Measurements from ENCODE around the gene DOCK4. TPM values are rescaled to one million over a fixed set of nuclear protein-coding genes. Genes with fewer than 3 reads are reported as not detected.

The DOCK4 gene
- total RNA-seq, 6 experiments from 2014 or later: 9.4 to 29.9 (median 22.8) TPM

DNA sequence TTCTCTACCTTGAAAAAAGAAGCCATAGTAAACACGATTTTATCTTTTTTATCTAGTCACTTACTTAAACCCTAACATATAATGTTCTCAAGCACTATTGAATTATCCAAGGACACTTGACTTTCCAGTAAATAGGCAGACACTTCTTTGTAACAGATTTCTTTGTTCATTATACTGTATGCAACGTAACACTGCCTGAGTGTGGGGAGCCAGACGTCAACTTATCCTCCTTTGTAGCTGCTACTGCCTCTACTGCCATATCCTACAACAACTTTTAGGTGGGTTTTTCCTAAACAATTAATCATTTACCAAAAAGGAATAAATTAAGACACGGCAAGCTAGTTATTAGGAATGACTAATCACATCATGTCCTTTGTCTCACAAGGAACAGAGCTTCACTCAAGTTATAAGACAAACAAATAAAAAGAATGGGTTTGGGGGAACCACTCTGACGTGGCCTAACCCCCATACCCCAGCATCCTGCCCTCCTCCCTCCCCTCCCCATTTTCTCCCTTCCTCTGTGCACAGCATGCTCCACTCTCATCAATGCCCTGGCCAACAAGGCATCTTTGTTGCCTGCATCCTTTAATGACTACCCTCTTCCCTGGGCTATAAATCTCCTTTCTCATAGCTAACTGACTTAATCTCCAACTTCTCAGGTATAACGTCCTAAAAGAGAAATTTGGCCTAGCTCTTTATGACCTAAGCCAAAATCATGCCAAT is 43.3 kb downstream of the DOCK4 start:
- H3K27me3 ChIP-seq: no peaks in the 10 kb centered on the region
- TF ChIP-seq, protein P1, sequence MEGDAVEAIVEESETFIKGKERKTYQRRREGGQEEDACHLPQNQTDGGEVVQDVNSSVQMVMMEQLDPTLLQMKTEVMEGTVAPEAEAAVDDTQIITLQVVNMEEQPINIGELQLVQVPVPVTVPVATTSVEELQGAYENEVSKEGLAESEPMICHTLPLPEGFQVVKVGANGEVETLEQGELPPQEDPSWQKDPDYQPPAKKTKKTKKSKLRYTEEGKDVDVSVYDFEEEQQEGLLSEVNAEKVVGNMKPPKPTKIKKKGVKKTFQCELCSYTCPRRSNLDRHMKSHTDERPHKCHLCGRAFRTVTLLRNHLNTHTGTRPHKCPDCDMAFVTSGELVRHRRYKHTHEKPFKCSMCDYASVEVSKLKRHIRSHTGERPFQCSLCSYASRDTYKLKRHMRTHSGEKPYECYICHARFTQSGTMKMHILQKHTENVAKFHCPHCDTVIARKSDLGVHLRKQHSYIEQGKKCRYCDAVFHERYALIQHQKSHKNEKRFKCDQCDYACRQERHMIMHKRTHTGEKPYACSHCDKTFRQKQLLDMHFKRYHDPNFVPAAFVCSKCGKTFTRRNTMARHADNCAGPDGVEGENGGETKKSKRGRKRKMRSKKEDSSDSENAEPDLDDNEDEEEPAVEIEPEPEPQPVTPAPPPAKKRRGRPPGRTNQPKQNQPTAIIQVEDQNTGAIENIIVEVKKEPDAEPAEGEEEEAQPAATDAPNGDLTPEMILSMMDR (IDR thresholded peaks at IDR 0.05): no peak
- no peak for TF ChIP-seq POLR2A (IDR thresholded peaks at IDR 0.05)
- H3K9me3 ChIP-seq: no peaks in the 10 kb centered on the region
- no peak for DNase-seq
- ATAC-seq: peak in 1 of 4 donors; percentile 4
- no peaks in the 10 kb centered on the region for H3K36me3 ChIP-seq
- no peak overlapping the region for H3K4me3 ChIP-seq
- H3K27ac ChIP-seq: peak overlapping the region; percentile 6 to 37 (median 34)
- H3K4me1 ChIP-seq: peaks cover 0 to 37% (median 20%) of the 10 kb centered on the region in 4 donors
- intact Hi-C loops (cut with DNase I): no loop called here
- WGBS (ENCODE audit: insufficient coverage, low coverage, low lambda C conversion rate, missing lambda C conversion rate): 49% methylated on average over 6 of the region's 6 CpGs

DNA sequence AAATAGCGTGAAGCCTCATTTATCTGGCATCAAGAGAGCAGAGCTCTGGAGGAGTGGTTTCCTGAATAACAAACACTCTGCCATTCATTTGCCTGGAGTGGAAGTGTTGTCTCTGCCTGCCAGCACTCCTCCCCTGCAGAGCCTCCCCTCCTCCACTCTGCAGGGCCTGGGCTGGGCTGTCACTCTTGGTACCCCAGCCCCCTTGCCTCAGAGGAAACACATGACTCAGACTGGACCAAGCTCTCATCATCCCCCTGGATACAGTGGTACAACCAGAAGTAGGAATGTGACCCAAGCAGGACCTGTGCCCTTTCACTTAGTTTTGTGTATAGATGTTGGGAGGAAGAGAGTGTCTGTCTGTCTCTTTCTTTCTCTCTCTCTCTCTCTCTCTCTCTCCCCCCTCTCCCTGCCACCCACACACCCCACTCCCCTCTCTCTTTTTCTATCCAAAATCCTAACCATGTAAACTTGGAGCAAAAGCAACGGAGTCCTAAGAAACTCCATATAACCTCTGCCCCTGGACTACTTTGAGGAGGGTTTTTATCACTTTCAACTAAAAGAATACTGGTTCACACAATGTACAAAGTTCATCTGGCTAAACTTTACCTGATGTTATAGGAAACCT is 43.9 kb downstream of the DOCK4 start:
- Histone ChIP-seq H3K27ac (peak overlapping the region; percentile 6 to 37 (median 34)), H3K36me3 (no peaks in the 10 kb centered on the region), H3K4me1 (peaks cover 0 to 37% (median 20%) of the 10 kb centered on the region in 4 donors), H3K27me3 (no peaks in the 10 kb centered on the region), H3K9me3 (no peaks in the 10 kb centered on the region), H3K4me3 (no peak overlapping the region)
- no peak for TF ChIP-seq POLR2A (IDR thresholded peaks at IDR 0.05)
- TF ChIP-seq, protein P1 (IDR thresholded peaks at IDR 0.05): no peak
- DNase-seq: peak; percentile 51 to 58 (median 54)
- WGBS (ENCODE audit: insufficient coverage, low coverage, low lambda C conversion rate, missing lambda C conversion rate): 14% methylated on average over 2 of the region's 2 CpGs
- intact Hi-C loops (cut with DNase I): no loop called here
- ATAC-seq: peak; percentile 84 to 90 (median 88)

DNA sequence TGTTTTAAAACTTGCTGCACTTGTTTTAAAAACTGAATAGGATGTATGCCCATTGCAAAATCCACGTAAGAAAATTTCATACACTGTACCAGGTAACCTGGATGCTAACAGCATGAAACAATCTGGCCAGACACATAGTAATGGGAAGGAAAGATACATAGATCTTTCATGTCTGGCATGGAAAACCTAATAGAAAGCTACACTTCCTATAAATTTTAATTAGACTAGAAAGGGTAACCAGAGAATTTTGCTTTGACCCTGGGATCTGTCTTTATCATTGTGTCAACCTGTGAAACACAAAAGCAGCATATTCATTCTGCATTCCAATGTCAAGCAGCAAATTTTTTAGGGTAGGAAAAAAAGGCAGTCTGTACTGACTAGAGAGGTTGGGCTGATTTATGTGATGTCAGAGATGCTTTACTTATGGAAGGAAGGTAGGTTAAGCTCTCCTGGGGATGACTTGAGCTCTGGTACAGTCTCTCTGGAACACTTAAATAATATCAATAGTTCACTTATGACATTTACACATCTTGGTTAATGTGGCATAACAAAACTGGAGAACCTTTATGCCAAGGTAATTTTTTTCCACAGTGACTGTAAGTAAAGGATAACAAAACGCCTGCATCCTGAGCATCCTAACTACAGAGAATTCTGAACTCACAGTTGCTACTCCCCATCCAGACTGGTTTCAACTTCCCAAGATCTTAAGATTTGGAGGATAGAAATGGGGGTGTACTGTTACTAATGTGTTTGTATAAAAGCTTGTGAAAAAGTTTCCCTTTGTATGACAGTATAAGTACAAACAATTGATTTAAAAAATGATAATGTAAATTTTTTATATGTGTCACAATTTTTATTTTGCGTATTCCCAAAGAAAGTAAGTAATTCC is 44.7 kb downstream of the DOCK4 start:
- Histone ChIP-seq H3K27me3 (no peaks in the 10 kb centered on the region), H3K27ac (peak overlapping the region in 2 of 3 donors; percentile 5 to 34), H3K4me3 (no peak overlapping the region), H3K36me3 (no peaks in the 10 kb centered on the region), H3K9me3 (no peaks in the 10 kb centered on the region), H3K4me1 (peaks cover 0 to 37% (median 20%) of the 10 kb centered on the region in 4 donors)
- intact Hi-C loops (cut with DNase I): no loop called here
- no peak for DNase-seq
- 75% methylated on average over 3 of the region's 3 CpGs for WGBS (ENCODE audit: insufficient coverage, low coverage, low lambda C conversion rate, missing lambda C conversion rate)
- TF ChIP-seq, protein P1 (IDR thresholded peaks at IDR 0.05): no peak
- TF ChIP-seq POLR2A (IDR thresholded peaks at IDR 0.05): no peak
- ATAC-seq: no peak

DNA sequence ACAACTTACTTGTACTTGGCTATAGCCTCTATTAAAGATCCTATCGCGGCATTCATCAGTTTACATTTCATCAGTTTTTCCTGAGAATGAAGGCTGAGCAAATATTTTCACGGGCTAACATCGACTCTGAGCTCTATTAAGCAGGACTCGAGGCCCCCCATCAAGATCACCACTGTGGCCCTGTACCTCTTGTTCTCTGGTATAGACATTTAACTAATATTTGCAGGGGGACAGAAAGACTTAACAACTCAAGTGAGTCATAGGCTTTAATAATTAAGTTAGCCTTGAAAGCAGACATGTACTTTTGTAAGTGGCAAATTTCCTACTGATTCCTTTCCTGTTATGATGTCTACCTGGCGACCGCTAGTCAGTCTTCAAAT is 45.4 kb downstream of the DOCK4 start:
- Histone ChIP-seq H3K4me1 (peaks cover 0 to 37% (median 20%) of the 10 kb centered on the region in 4 donors), H3K4me3 (no peak overlapping the region), H3K9me3 (no peaks in the 10 kb centered on the region), H3K36me3 (no peaks in the 10 kb centered on the region), H3K27me3 (no peaks in the 10 kb centered on the region), H3K27ac (no peak overlapping the region)
- no peak for ATAC-seq
- WGBS (ENCODE audit: insufficient coverage, low coverage, low lambda C conversion rate, missing lambda C conversion rate): 35% methylated on average over 7 of the region's 7 CpGs
- intact Hi-C loops (cut with DNase I): no loop called here
- no peak for TF ChIP-seq POLR2A (IDR thresholded peaks at IDR 0.05)
- TF ChIP-seq, protein P1 (IDR thresholded peaks at IDR 0.05): no peak
- DNase-seq: no peak
